Neural progenitor cell (in vitro differentiated cells): Measurements from ENCODE around the gene RBBP8NL.

Experiments
- EZH2 ChIP-seq: fragments of 200-600 bp; sonication (generic); IDR thresholded peaks from 2 replicates; pipeline ENCODE4 v1.6.1; 2017; ENCODE audit warnings: antibody characterized with exemption, mild to moderate bottlenecking, moderate library complexity
- TF ChIP-seq, protein P1 (sequence below): fragments of 200-600 bp; sonication (generic); IDR thresholded peaks from 2 replicates; pipeline ENCODE4 v1.5.1; 2017; ENCODE audit warnings: antibody characterized with exemption, mild to moderate bottlenecking

DNA sequence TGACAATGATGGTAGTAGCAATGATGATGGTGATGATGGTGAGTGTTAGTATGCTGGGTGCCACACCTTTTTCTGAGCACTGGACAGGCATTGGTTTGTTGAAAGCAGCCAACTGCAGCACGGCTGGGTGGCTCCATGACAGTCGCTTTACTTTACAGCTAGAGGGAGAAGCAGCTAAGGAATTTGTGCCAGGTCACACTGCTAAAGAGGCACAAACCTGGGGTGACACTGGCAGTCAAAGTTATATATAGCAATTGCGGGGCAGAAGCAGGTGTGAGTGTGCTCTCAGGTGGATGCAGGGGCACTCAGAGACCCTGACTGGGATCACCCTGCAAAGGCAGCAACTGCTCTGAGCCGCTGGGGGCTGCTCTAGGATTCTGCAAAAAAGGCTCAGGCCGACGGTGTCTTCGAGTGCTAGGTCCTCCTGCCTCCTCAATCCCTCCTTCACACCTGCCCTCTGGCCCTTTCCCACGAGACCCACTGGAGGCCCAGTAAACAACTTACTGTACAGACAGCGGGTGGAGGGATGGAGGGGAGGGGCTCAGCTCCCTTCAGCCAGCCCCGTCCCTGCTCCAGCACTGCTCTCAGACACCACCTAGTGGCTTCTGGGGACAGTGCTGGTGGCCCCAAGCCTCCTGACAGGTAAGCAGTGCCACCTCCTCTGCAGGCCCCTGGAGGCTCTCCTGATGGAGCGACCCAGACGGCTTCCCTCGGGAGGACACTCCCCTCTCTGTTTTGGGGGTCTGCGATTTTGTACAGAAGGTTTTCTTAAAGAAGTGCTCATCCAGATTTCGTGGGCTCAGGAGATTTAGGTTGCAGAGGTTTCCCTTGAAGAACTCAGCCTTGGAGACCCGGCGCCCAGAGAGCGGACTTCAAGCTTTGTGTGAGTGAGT, 44.8 kb downstream of the RBBP8NL start:
- TF ChIP-seq, protein P1, sequence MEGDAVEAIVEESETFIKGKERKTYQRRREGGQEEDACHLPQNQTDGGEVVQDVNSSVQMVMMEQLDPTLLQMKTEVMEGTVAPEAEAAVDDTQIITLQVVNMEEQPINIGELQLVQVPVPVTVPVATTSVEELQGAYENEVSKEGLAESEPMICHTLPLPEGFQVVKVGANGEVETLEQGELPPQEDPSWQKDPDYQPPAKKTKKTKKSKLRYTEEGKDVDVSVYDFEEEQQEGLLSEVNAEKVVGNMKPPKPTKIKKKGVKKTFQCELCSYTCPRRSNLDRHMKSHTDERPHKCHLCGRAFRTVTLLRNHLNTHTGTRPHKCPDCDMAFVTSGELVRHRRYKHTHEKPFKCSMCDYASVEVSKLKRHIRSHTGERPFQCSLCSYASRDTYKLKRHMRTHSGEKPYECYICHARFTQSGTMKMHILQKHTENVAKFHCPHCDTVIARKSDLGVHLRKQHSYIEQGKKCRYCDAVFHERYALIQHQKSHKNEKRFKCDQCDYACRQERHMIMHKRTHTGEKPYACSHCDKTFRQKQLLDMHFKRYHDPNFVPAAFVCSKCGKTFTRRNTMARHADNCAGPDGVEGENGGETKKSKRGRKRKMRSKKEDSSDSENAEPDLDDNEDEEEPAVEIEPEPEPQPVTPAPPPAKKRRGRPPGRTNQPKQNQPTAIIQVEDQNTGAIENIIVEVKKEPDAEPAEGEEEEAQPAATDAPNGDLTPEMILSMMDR, result peak; percentile 87
- no peak for TF ChIP-seq EZH2
